ENCODE data around the gene RFX8.

- no peak for TF ChIP-seq CTCF (IDR thresholded peaks at IDR 0.05; ENCODE audit: low read depth, low read length)
- no peak for TF ChIP-seq EZH2phosphoT487 (IDR thresholded peaks at IDR 0.05; ENCODE audit: low read depth)
Observed at GRCh38 chr2:101461381-101461780, 13.5 kb downstream of the RFX8 start.
